ENCODE results near the gene GPR162.

DNA sequence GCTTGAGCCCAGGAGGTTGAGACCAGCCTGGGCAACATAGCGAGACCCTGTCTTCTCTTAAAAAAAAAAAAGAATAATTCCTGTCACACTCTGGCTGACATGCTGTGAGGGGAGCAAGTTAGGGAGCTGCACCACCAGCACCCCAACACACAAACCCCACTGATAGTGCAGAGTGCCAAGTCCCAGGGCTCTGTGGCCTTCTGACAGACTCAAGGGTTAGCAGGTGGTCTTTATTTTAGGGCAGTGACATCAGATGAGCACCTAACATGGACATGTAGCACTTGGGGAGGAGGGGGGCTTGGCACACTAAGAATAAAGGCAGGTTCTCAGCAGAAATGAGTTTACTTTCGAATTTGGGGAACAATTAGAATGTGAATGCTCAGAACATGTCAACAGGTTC is 37.2 kb downstream of the GPR162 start:
- TF ChIP-seq, protein P1, sequence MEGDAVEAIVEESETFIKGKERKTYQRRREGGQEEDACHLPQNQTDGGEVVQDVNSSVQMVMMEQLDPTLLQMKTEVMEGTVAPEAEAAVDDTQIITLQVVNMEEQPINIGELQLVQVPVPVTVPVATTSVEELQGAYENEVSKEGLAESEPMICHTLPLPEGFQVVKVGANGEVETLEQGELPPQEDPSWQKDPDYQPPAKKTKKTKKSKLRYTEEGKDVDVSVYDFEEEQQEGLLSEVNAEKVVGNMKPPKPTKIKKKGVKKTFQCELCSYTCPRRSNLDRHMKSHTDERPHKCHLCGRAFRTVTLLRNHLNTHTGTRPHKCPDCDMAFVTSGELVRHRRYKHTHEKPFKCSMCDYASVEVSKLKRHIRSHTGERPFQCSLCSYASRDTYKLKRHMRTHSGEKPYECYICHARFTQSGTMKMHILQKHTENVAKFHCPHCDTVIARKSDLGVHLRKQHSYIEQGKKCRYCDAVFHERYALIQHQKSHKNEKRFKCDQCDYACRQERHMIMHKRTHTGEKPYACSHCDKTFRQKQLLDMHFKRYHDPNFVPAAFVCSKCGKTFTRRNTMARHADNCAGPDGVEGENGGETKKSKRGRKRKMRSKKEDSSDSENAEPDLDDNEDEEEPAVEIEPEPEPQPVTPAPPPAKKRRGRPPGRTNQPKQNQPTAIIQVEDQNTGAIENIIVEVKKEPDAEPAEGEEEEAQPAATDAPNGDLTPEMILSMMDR (conservative IDR thresholded peaks at IDR 0.05; ENCODE audit: low read length), result no peak
- no peak for TF ChIP-seq EZH2phosphoT487 (IDR thresholded peaks at IDR 0.05; ENCODE audit: borderline replicate concordance, low read depth, low read length)
